H1 (cell line): Measurements from ENCODE around the gene JAK2. TPM values are rescaled to one million over a fixed set of nuclear protein-coding genes. Genes with fewer than 3 reads are reported as not detected.

Experiments used
- ASH2L ChIP-seq: fragments of 200-600, 300-600 bp; sonication (generic); IDR thresholded peaks from one replicate; pipeline ENCODE4 v1.7.1; 2017; ENCODE audit warnings: low read length
- BACH1 ChIP-seq: IDR thresholded peaks from 2 replicates; pipeline ENCODE4 v1.6.1; 2012; ENCODE audit warnings: low read length, improper control_type of control experiment
- BRCA1 ChIP-seq: IDR thresholded peaks from 2 replicates; pipeline ENCODE4 v1.6.1; 2012; ENCODE audit warnings: low read depth, low read length, improper control_type of control experiment
- RNF2 ChIP-seq: fragments of 200-900, 300-1000 bp; sonication (generic); IDR thresholded peaks from 2 replicates; pipeline ENCODE4 v1.7.1; 2016; ENCODE audit warnings: borderline replicate concordance, low read depth, mild to moderate bottlenecking, antibody characterized with exemption, low read length; ENCODE audit not compliant: poor library complexity, severe bottlenecking; ENCODE audit errors: missing control alignments
- SIX5 ChIP-seq: IDR thresholded peaks from 2 replicates; pipeline ENCODE4 v1.6.1; 2011; ENCODE audit warnings: mild to moderate bottlenecking, low read depth, low read length
- TCF12 ChIP-seq: IDR thresholded peaks from 2 replicates; pipeline ENCODE4 v1.6.1; 2011; ENCODE audit warnings: low read depth, mild to moderate bottlenecking, low read length
- polyA plus RNA-seq, 7 experiments: library from polyadenylated mRNA; depleted of rRNA in 3 of 7; stranded (reverse) in 5 of 7; unstranded in 2 of 7; fragments of >200 nt in 5 of 7; fragments of 200-250 nt in 2 of 7; gene quantifications; 1 replicate in 5 of 7; 2 replicates in 1 of 7; 4 replicates in 1 of 7; pipeline versions ENCODE4 v1.2.1 to v1.2.3, GENCODE V29; 2011 to 2013; ENCODE audit warnings: missing spikeins in 2 of 7, mixed read lengths in 2 of 7
- total RNA-seq: library from RNA; stranded (reverse); fragmentation: NEBNext Ultra II Directional; extraction: Animal tissue kit (Norgen Biotek cat#: 25700); gene quantifications from 2 replicates; pipeline ENCODE4 v1.2.1, GENCODE V29; 2021
- TF ChIP-seq, protein P1 (sequence below): IDR thresholded peaks from 2 replicates; pipeline ENCODE4 v1.6.1; 2011; ENCODE audit warnings: low read depth, mild to moderate bottlenecking, low read length; ENCODE audit not compliant: insufficient read depth
- TF ChIP-seq, protein P2 (sequence below): IDR thresholded peaks from 2 replicates; pipeline ENCODE4 v1.6.1; 2012; ENCODE audit warnings: inconsistent platforms

Gene JAK2
- total and polyA plus RNA-seq, 2 of the 8 experiments (the other 6 are each of a cell fraction or from before 2014, with no cell fraction given) = 0.50 to 2.1 TPM

DNA sequence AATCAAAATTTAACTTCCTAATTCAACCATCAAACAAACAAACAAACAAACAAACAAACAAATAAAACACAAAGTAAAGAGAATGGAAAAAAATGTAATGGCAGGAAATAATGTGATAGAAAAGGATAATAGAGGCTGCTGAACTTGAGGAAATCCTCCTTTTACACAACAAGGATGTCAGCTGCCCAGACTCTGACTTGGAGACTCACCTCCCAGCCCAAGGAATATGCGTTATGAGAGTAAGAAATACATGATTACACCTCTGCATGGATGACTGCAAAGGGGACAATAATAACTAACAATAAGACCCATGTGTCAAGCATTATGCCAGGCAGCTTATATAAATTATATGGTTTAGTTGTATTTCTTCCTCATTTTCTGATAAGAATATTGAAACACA lies 46.6 kb upstream of the JAK2 start (continued):
- TF ChIP-seq TCF12 = no peak
- no peak for TF ChIP-seq BRCA1
- TF ChIP-seq, protein P1, sequence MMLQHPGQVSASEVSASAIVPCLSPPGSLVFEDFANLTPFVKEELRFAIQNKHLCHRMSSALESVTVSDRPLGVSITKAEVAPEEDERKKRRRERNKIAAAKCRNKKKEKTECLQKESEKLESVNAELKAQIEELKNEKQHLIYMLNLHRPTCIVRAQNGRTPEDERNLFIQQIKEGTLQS = no peak
- no peak for TF ChIP-seq SIX5
- TF ChIP-seq RNF2 = no peak
- TF ChIP-seq BACH1 = no peak
- TF ChIP-seq, protein P2, sequence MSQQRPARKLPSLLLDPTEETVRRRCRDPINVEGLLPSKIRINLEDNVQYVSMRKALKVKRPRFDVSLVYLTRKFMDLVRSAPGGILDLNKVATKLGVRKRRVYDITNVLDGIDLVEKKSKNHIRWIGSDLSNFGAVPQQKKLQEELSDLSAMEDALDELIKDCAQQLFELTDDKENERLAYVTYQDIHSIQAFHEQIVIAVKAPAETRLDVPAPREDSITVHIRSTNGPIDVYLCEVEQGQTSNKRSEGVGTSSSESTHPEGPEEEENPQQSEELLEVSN = no peak
- TF ChIP-seq ASH2L = no peak
